ENCODE measurements around the gene OPN4. TPM values are rescaled to one million over a fixed set of nuclear protein-coding genes. Genes with fewer than 3 reads are reported as not detected.

OPN4 gene
- total and polyA plus RNA-seq, 2 experiments from 2014 or later: not detected

- Histone ChIP-seq H4K20me1 (ENCODE audit: insufficient read depth, poor library complexity, severe bottlenecking) (no peaks in the 10 kb centered on the region), H3K9me2 (replicated peaks; ENCODE audit: insufficient read depth) (no peaks in the 10 kb centered on the region), H3K79me2 (peaks cover 4% of the 10 kb centered on the region), H3K27me3 (no peaks in the 10 kb centered on the region), H3K27ac (no peak overlapping the region), H2AFZ (no peak overlapping the region), H3K9me3 (ENCODE audit: low read depth) (no peaks in the 10 kb centered on the region), H3K4me1 (ENCODE audit: insufficient read depth) (peaks cover 10% of the 10 kb centered on the region), H3K4me3 (no peak overlapping the region), H3K4me2 (no peak overlapping the region), H3K36me3 (replicated peaks; ENCODE audit: insufficient read depth, low read depth) (no peaks in the 10 kb centered on the region)
- TF ChIP-seq EZH2phosphoT487 (IDR thresholded peaks at IDR 0.05; ENCODE audit: low read depth, severe bottlenecking, unreplicated experiment): no peak
- no peak for DNase-seq (ENCODE audit: low spot score)
- WGBS (ENCODE audit: low lambda C conversion rate, missing lambda C conversion rate): 82% methylated on average over 6 of the region's 6 CpGs
These were observed 60.9 kb downstream of the OPN4 start for GRCh38 chr10:86715156-86715795.

DNA sequence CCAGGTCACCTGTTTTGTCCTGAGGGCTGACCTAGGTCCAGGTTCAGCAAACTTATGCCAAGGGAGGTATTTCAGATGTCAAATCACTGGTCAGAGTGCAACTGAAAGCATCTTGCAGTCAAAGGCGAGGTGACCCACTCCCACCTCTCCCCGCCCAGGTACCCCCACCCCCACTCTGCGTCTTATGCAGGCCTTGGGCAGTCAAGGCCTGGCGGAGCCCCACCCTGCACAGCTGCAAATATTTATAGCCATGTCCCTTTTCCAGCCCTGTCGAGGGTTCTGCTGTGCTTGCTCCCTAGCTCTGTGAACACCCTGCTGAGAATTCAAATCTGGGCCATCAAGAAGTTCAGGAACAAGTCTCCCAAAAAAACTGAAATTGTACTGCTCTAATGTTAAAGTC lies 61.5 kb downstream of the OPN4 start:
- no peak for DNase-seq (ENCODE audit: low spot score)
- H3K9me3 ChIP-seq (ENCODE audit: low read depth): no peaks in the 10 kb centered on the region
- no peaks in the 10 kb centered on the region for H4K20me1 ChIP-seq (ENCODE audit: insufficient read depth, poor library complexity, severe bottlenecking)
- TF ChIP-seq, protein P1, sequence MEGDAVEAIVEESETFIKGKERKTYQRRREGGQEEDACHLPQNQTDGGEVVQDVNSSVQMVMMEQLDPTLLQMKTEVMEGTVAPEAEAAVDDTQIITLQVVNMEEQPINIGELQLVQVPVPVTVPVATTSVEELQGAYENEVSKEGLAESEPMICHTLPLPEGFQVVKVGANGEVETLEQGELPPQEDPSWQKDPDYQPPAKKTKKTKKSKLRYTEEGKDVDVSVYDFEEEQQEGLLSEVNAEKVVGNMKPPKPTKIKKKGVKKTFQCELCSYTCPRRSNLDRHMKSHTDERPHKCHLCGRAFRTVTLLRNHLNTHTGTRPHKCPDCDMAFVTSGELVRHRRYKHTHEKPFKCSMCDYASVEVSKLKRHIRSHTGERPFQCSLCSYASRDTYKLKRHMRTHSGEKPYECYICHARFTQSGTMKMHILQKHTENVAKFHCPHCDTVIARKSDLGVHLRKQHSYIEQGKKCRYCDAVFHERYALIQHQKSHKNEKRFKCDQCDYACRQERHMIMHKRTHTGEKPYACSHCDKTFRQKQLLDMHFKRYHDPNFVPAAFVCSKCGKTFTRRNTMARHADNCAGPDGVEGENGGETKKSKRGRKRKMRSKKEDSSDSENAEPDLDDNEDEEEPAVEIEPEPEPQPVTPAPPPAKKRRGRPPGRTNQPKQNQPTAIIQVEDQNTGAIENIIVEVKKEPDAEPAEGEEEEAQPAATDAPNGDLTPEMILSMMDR (IDR thresholded peaks at IDR 0.05; ENCODE audit: poor library complexity): no peak
- no peak for TF ChIP-seq EZH2 (IDR thresholded peaks at IDR 0.05; ENCODE audit: borderline replicate concordance)
- TF ChIP-seq EZH2phosphoT487 (IDR thresholded peaks at IDR 0.05; ENCODE audit: low read depth, severe bottlenecking, unreplicated experiment): no peak
- H3K79me2 ChIP-seq: peaks cover 4% of the 10 kb centered on the region
- H3K27ac ChIP-seq: no peak overlapping the region
- 67% methylated on average over 5 of the region's 5 CpGs for WGBS (ENCODE audit: low lambda C conversion rate, missing lambda C conversion rate)
- no peak overlapping the region for H2AFZ ChIP-seq
- no peaks in the 10 kb centered on the region for H3K27me3 ChIP-seq
- H3K36me3 ChIP-seq (replicated peaks; ENCODE audit: insufficient read depth, low read depth): no peaks in the 10 kb centered on the region
- H3K4me1 ChIP-seq (ENCODE audit: insufficient read depth): peaks cover 6% of the 10 kb centered on the region
- H3K4me3 ChIP-seq: no peak overlapping the region
- no peak overlapping the region for H3K4me2 ChIP-seq
- H3K9me2 ChIP-seq (replicated peaks; ENCODE audit: insufficient read depth): no peaks in the 10 kb centered on the region

Other genes starting within 250 kb of the OPN4 start
- gene WAPL, start 132.8 kb upstream of the OPN4 start, total RNA-seq: 36.5 and 41.4 TPM in 2 replicates
- gene WAPL, start 132.8 kb upstream of the OPN4 start, polyA plus RNA-seq: 17.2 and 19.4 TPM in 2 replicates
- gene LDB3, start 14.0 kb downstream of the OPN4 start, total RNA-seq: 0.12 TPM in 1 of 2 replicates, not detected in the other
- 0.31 and 0.43 TPM in 2 replicates for gene LDB3, start 14.0 kb downstream of the OPN4 start, polyA plus RNA-seq
- 58.0 and 58.7 TPM in 2 replicates for gene BMPR1A, start 102.1 kb downstream of the OPN4 start, total RNA-seq
- gene BMPR1A, start 102.1 kb downstream of the OPN4 start, polyA plus RNA-seq: 13.9 and 25.1 TPM in 2 replicates